A549 (cell line): ENCODE data around the gene CBFB. TPM values are rescaled to one million over a fixed set of nuclear protein-coding genes. Genes with fewer than 3 reads are reported as not detected.

Experiments
- ATAC-seq, 2 experiments: fragments of 200-7000 bp in 1 of 2; fragments of >200 bp in 1 of 2; cut with Nextera tagmentation in 1 of 2; cut with Tn5 transposase in 1 of 2; 3 replicates each; pipeline versions ENCODE4 v1.8.0 to v1.9.1; 2018 to 2020; ENCODE audit warnings: mild to moderate bottlenecking in 1 of 2, moderate library complexity in 1 of 2
- CTCF ChIA-PET: fragments of 300-600 bp; sonication (Branson Sonifier 250); formaldehyde crosslinking; extraction: SDS; loops from one replicate; lab custom pipeline; 2021; ENCODE audit warnings: antibody characterized with exemption, inconsistent platforms; lab: Yijun Ruan, JAX
- POLR2A ChIA-PET: fragments of 350-600 bp; formaldehyde crosslinking; extraction: SDS; loops from one replicate; lab custom pipeline; 2021; ENCODE audit warnings: antibody characterized with exemption, inconsistent platforms; lab: Yijun Ruan, JAX
- DNase-seq, 2 experiments: peaks; one replicate each; pipeline versions ENCODE4 v3.0.0 to v3.0.0-alpha.2; 2011 to 2016; ENCODE audit warnings: low read depth in 1 of 2, low spot score in 1 of 2
- FAIRE-seq: peaks from 2 replicates; lab custom pipeline; 2011; peaks lifted over from hg19 to GRCh38; lab: Jason Lieb, UNC
- H3K27ac ChIP-seq, 2 experiments: fragments of >200 bp; sonication (Bioruptor Twin); formaldehyde crosslinking; 3 replicates each; pipeline ENCODE4 v1.5.1; 2016 to 2017
- H3K4me1 ChIP-seq: fragments of >200 bp; sonication (Bioruptor Twin); formaldehyde crosslinking; 3 replicates; pipeline ENCODE4 v1.6.1; 2016
- H3K4me2 ChIP-seq: fragments of >200 bp; sonication (Bioruptor Twin); formaldehyde crosslinking; 3 replicates; pipeline ENCODE4 v1.6.1; 2016
- H3K4me3 ChIP-seq: fragments of >200 bp; sonication (Bioruptor Twin); formaldehyde crosslinking; 3 replicates; pipeline ENCODE4 v1.5.1; 2016
- H3K9me3 ChIP-seq: fragments of >200 bp; sonication (Bioruptor Twin); formaldehyde crosslinking; 3 replicates; pipeline ENCODE4 v1.6.1; 2016
- BHLHE40 ChIP-seq: IDR thresholded peaks from 2 replicates; pipeline ENCODE4 v1.6.1; 2012; ENCODE audit warnings: low read depth, low read length, inconsistent platforms
- CBX2 ChIP-seq: fragments of 200-600 bp; sonication (generic); IDR thresholded peaks from 2 replicates; pipeline ENCODE4 v1.6.1; 2016; ENCODE audit warnings: low read depth, mild to moderate bottlenecking, borderline replicate concordance
- EHF ChIP-seq: fragments of 250-450 bp; sonication (Bioruptor Pico); IDR thresholded peaks from 2 replicates; pipeline ENCODE4 v1.5.0; 2020; ENCODE audit warnings: mild to moderate bottlenecking
- EHMT2 ChIP-seq: fragments of 200-600 bp; sonication (generic); IDR thresholded peaks from 2 replicates; pipeline ENCODE4 v1.6.1; 2016; ENCODE audit warnings: antibody characterized with exemption, low read depth, mild to moderate bottlenecking, moderate library complexity
- EP300 ChIP-seq, 2 experiments: fragments of >200 bp; sonication (Bioruptor Twin); formaldehyde crosslinking; IDR thresholded peaks; 2 replicates in 1 of 2; 3 replicates in 1 of 2; pipeline ENCODE4 v1.6.1; 2016 to 2017
- FOSB ChIP-seq: fragments of 250-450 bp; sonication (Bioruptor Pico); IDR thresholded peaks from 2 replicates; pipeline ENCODE4 v1.5.0; 2020; ENCODE audit warnings: mild to moderate bottlenecking, moderate library complexity
- FOXS1 ChIP-seq: fragments of 250-450 bp; sonication (Bioruptor Pico); IDR thresholded peaks from 2 replicates; pipeline ENCODE4 v1.5.0; 2020; ENCODE audit warnings: mild to moderate bottlenecking, moderate library complexity
- GATA3 ChIP-seq: IDR thresholded peaks from 2 replicates; pipeline ENCODE4 v1.6.1; 2012; ENCODE audit warnings: borderline replicate concordance
- HEYL ChIP-seq: fragments of 250-450 bp; sonication (Bioruptor Pico); IDR thresholded peaks from 2 replicates; pipeline ENCODE4 v1.8.0; 2021; ENCODE audit warnings: mild to moderate bottlenecking, moderate library complexity
- HOXB13 ChIP-seq: fragments of 250-450 bp; sonication (Bioruptor Pico); IDR thresholded peaks from 2 replicates; pipeline ENCODE4 v1.5.0; 2020; ENCODE audit warnings: low read depth, mild to moderate bottlenecking, moderate library complexity
- JUN ChIP-seq, 2 experiments: fragments of >200 bp; sonication (Bioruptor Twin); formaldehyde crosslinking; IDR thresholded peaks; 2 replicates in 1 of 2; 3 replicates in 1 of 2; pipeline ENCODE4 v1.6.1; 2016 to 2017
- KDM1A ChIP-seq: fragments of 200-600 bp; sonication (generic); IDR thresholded peaks from 2 replicates; pipeline ENCODE4 v1.6.1; 2016; ENCODE audit warnings: low read depth, mild to moderate bottlenecking
- KDM5A ChIP-seq: fragments of 200-600 bp; sonication (generic); IDR thresholded peaks from 2 replicates; pipeline ENCODE4 v1.6.1; 2016; ENCODE audit warnings: antibody characterized with exemption, mild to moderate bottlenecking
- MAZ ChIP-seq: fragments of 150-350 bp; IDR thresholded peaks from 2 replicates; pipeline ENCODE4 v1.6.1; 2014; ENCODE audit warnings: antibody characterized with exemption, low read depth, low read length, borderline replicate concordance
- NPAS2 ChIP-seq: fragments of 250-450 bp; sonication (Bioruptor Pico); IDR thresholded peaks from 2 replicates; pipeline ENCODE4 v1.8.0; 2022; ENCODE audit warnings: mild to moderate bottlenecking, moderate library complexity, borderline replicate concordance
- NR3C1 ChIP-seq: fragments of >200 bp; sonication (Bioruptor Twin); formaldehyde crosslinking; IDR thresholded peaks from 3 replicates; pipeline ENCODE4 v1.6.1; 2017
- PHF8 ChIP-seq: fragments of 200-600 bp; sonication (generic); IDR thresholded peaks from 2 replicates; pipeline ENCODE4 v1.6.1; 2016; ENCODE audit warnings: low read depth, mild to moderate bottlenecking, antibody characterized with exemption, moderate library complexity, borderline replicate concordance
- RARB ChIP-seq: fragments of 250-450 bp; sonication (Bioruptor Pico); IDR thresholded peaks from 2 replicates; pipeline ENCODE4 v1.8.0; 2021; ENCODE audit warnings: mild to moderate bottlenecking, moderate library complexity
- RFX5 ChIP-seq: fragments of 450-650 bp; IDR thresholded peaks from 2 replicates; pipeline ENCODE4 v1.7.1; 2014; ENCODE audit warnings: antibody characterized with exemption, mild to moderate bottlenecking, moderate library complexity
- RNF2 ChIP-seq: fragments of 200-600 bp; sonication (generic); IDR thresholded peaks from 2 replicates; pipeline ENCODE4 v1.6.1; 2016; ENCODE audit warnings: low read depth, mild to moderate bottlenecking, antibody characterized with exemption, moderate library complexity, borderline replicate concordance
- SREBF2 ChIP-seq: fragments of 450-650 bp; IDR thresholded peaks from 2 replicates; pipeline ENCODE4 v1.6.1; 2014; ENCODE audit warnings: mild to moderate bottlenecking, moderate library complexity
- TFCP2L1 ChIP-seq: fragments of 250-450 bp; sonication (Bioruptor Pico); IDR thresholded peaks from 2 replicates; pipeline ENCODE4 v1.5.0; 2021; ENCODE audit warnings: mild to moderate bottlenecking
- TP53 ChIP-seq: fragments of 250-450 bp; sonication (Bioruptor Pico); IDR thresholded peaks from 2 replicates; pipeline ENCODE4 v1.5.0; 2021; ENCODE audit warnings: mild to moderate bottlenecking, moderate library complexity
- ZFP36 ChIP-seq: fragments of 450-650 bp; IDR thresholded peaks from 2 replicates; pipeline ENCODE4 v1.6.1; 2014; ENCODE audit warnings: borderline replicate concordance; ENCODE audit not compliant: partially characterized antibody
- WGBS: methylation state at CpG from one replicate; pipeline ENCODE4 v1.1.6; 2017; ENCODE audit errors: missing lambda C conversion rate; 5-methylcytosine and 5-hydroxymethylcytosine counted together
- polyA plus RNA-seq, 4 experiments: library from polyadenylated mRNA; depleted of rRNA in 3 of 4; stranded (reverse); fragments of >200 nt; fragmentation: RNase III in 1 of 4; extraction: RNeasy Plus Mini Kit Qiagen cat#74134 plus additional on column Dnase treatment in 1 of 4; gene quantifications; 2 replicates in 3 of 4; 3 replicates in 1 of 4; pipeline ENCODE4 v1.2.3, GENCODE V29; 2011 to 2017
- TF ChIP-seq, protein P1 (sequence below): IDR thresholded peaks from 2 replicates; pipeline ENCODE4 v1.6.1; 2012; ENCODE audit warnings: low read depth, borderline replicate concordance
- TF ChIP-seq, protein P2 (sequence below): fragments of 150-350 bp; IDR thresholded peaks from 2 replicates; pipeline ENCODE4 v1.6.1; 2014; ENCODE audit warnings: low read depth, mild to moderate bottlenecking, low read length
- TF ChIP-seq, protein P3 (sequence below): fragments of 450-650 bp; IDR thresholded peaks from 2 replicates; pipeline ENCODE4 v1.6.1; 2014; ENCODE audit warnings: antibody characterized with exemption
- TF ChIP-seq, protein P4 (sequence below): IDR thresholded peaks from 2 replicates; pipeline ENCODE4 v1.6.1; 2012
- TF ChIP-seq, protein P5 (sequence below): fragments of >200 bp; sonication (Bioruptor Twin); formaldehyde crosslinking; IDR thresholded peaks from 2 replicates; pipeline ENCODE4 v1.6.1; 2016
- TF ChIP-seq, protein P6 (sequence below): IDR thresholded peaks from 2 replicates; pipeline ENCODE4 v1.6.1; 2012
- TF ChIP-seq, protein P7 (sequence below): fragments of >200 bp; sonication (Bioruptor Twin); formaldehyde crosslinking; IDR thresholded peaks from 3 replicates; pipeline ENCODE4 v1.6.1; 2016

Gene CBFB
- polyA plus RNA-seq, 2 of the 4 experiments (the other 2 are of a cell fraction) = 27.7 to 61.3 TPM

DNA sequence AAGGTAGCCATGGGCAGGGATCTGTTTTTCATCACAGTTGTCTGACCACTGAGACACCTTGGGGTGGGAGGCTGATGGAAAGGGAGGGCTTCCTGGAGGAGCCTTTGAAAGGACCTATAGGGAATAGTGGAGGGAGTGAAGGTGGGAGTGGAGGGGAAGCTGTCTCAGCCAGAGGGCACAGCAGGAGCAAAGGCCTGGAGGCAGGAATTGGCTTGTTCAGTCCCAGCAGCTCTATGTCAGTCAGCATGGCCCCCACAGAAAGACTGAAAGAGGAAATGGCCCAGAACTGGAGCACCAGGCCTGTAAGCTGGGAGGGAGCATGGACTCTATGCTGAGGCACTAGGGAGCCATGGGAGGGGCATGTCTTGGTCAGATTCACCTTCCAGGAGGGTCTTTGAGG, 12.8 kb upstream of the CBFB start:
- Histone ChIP-seq H3K4me1 (no peaks in the 10 kb centered on the region), H3K4me3 (no peak overlapping the region), H3K9me3 (no peaks in the 10 kb centered on the region), H3K4me2 (no peak overlapping the region), H3K27ac (no peak overlapping the region; a peak in 1 of 6 replicates)
- no peak for DNase-seq
- FAIRE-seq = no peak
- ChIA-PET POLR2A (no interaction called here), CTCF (interaction anchor here (0.6 to 9.1 kb wide), 13 partner anchors 8 to 475 kb away, joined by 3 to 94 read pairs (median 4); partner anchors contain the start of gene MATCAP1)
- TF ChIP-seq ZFP36 (no peak), HOXB13 (CRISPR knock-in tag) (no peak), PHF8 (no peak), EP300 (IDR thresholded peaks at IDR 0.05) (no peak), TFCP2L1 (CRISPR knock-in tag) (no peak), TP53 (CRISPR knock-in tag) (no peak), NR3C1 (no peak), CBX2 (no peak), FOSB (CRISPR knock-in tag) (no peak), GATA3 (no peak), EHMT2 (no peak), RNF2 (no peak), JUN (IDR thresholded peaks at IDR 0.05) (no peak), BHLHE40 (no peak), MAZ (no peak)
- TF ChIP-seq, protein P1, sequence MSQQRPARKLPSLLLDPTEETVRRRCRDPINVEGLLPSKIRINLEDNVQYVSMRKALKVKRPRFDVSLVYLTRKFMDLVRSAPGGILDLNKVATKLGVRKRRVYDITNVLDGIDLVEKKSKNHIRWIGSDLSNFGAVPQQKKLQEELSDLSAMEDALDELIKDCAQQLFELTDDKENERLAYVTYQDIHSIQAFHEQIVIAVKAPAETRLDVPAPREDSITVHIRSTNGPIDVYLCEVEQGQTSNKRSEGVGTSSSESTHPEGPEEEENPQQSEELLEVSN = no peak
- TF ChIP-seq, protein P2, sequence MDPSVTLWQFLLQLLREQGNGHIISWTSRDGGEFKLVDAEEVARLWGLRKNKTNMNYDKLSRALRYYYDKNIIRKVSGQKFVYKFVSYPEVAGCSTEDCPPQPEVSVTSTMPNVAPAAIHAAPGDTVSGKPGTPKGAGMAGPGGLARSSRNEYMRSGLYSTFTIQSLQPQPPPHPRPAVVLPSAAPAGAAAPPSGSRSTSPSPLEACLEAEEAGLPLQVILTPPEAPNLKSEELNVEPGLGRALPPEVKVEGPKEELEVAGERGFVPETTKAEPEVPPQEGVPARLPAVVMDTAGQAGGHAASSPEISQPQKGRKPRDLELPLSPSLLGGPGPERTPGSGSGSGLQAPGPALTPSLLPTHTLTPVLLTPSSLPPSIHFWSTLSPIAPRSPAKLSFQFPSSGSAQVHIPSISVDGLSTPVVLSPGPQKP = no peak
- TF ChIP-seq, protein P3, sequence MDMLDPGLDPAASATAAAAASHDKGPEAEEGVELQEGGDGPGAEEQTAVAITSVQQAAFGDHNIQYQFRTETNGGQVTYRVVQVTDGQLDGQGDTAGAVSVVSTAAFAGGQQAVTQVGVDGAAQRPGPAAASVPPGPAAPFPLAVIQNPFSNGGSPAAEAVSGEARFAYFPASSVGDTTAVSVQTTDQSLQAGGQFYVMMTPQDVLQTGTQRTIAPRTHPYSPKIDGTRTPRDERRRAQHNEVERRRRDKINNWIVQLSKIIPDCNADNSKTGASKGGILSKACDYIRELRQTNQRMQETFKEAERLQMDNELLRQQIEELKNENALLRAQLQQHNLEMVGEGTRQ = no peak
- TF ChIP-seq, protein P4, sequence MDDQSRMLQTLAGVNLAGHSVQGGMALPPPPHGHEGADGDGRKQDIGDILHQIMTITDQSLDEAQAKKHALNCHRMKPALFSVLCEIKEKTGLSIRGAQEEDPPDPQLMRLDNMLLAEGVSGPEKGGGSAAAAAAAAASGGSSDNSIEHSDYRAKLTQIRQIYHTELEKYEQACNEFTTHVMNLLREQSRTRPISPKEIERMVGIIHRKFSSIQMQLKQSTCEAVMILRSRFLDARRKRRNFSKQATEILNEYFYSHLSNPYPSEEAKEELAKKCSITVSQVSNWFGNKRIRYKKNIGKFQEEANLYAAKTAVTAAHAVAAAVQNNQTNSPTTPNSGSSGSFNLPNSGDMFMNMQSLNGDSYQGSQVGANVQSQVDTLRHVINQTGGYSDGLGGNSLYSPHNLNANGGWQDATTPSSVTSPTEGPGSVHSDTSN = no peak
- ATAC-seq = no peak

DNA sequence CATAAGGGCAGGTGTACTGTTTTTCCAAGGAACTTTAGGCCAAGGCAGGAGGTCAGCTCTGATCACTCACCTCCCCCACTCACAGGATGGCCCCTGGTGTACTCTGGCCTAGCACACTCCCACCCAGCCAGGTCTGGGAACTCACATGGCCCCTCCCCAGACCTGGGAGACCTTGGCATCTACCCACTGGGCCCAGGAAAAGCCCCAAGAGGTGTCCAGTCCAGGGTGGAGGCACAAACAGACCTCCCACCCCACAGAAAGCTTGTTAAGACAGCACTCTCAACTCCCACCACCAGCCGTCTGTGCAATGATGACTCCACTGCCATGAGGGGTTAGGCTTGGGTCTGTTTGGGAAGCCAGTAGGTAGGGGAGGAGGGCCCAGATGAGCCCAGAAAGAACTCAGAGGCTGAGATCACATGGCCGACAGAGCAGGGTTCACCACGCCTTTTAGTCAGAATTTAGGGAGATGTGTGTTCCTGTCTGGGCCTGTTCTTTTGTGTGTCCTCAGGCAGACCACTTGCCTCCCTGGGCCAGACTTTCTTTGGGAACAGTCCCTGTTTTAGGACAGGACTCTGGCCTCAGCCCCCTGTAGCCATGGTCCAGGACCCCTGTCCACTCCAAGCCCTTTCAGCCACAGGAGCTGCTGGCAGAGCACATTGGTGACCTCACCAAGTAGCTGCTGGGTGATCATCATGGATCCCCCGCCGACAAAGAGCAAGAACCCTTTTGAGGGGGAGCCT, 12.1 kb upstream of the CBFB start:
- ChIA-PET POLR2A (interaction anchor here (1.9 kb wide), 1 partner anchor 11 kb away, joined by 6 read pairs; no protein-coding TSS in a partner anchor), CTCF (interaction anchor here (0.6 to 9.1 kb wide), 43 partner anchors 8 to 570 kb away, joined by 3 to 94 read pairs (median 6); partner anchors contain the start of genes B3GNT9, E2F4, FBXL8 and MATCAP1)
- Histone ChIP-seq H3K4me2 (no peak overlapping the region), H3K27ac (no peak overlapping the region; a peak in 1 of 6 replicates), H3K9me3 (no peaks in the 10 kb centered on the region), H3K4me1 (no peaks in the 10 kb centered on the region), H3K4me3 (no peak overlapping the region)
- TF ChIP-seq TP53 (CRISPR knock-in tag) (no peak), KDM1A (no peak), HEYL (CRISPR knock-in tag) (no peak), FOSB (CRISPR knock-in tag) (no peak), EHMT2 (no peak), RARB (no peak), FOXS1 (CRISPR knock-in tag) (no peak), EHF (CRISPR knock-in tag) (no peak), RFX5 (no peak), RNF2 (no peak), SREBF2 (no peak), NPAS2 (no peak), TFCP2L1 (CRISPR knock-in tag) (no peak), KDM5A (no peak)
- TF ChIP-seq, protein P5, sequence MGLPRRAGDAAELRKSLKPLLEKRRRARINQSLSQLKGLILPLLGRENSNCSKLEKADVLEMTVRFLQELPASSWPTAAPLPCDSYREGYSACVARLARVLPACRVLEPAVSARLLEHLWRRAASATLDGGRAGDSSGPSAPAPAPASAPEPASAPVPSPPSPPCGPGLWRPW = no peak
- TF ChIP-seq, protein P6, sequence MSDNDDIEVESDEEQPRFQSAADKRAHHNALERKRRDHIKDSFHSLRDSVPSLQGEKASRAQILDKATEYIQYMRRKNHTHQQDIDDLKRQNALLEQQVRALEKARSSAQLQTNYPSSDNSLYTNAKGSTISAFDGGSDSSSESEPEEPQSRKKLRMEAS = no peak
- TF ChIP-seq, protein P2 = no peak
- TF ChIP-seq, protein P7, sequence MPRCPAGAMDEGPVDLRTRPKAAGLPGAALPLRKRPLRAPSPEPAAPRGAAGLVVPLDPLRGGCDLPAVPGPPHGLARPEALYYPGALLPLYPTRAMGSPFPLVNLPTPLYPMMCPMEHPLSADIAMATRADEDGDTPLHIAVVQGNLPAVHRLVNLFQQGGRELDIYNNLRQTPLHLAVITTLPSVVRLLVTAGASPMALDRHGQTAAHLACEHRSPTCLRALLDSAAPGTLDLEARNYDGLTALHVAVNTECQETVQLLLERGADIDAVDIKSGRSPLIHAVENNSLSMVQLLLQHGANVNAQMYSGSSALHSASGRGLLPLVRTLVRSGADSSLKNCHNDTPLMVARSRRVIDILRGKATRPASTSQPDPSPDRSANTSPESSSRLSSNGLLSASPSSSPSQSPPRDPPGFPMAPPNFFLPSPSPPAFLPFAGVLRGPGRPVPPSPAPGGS = no peak
- ATAC-seq (no peak), FAIRE-seq (no peak), DNase-seq (no peak)
- WGBS = 80% methylated on average over 5 of the region's 5 CpGs
